Measurements from ENCODE around the gene GDPD5.
A peak's percentile ranks its signal among the peaks of the same experiment; 100 is the strongest.
"Not testable (repeated sequence)": the region's sequence is repeated elsewhere in the genome, so short reads cannot be mapped to it uniquely, and the experiment has no call there.

Gene GDPD5

GRCh38 chr11:75409971-75410370 is 115.8 kb downstream of the GDPD5 start:
- not testable (repeated sequence) for DNase-seq; H3K9me3 Mint-ChIP-seq; H3K27me3 Mint-ChIP-seq; H3K27ac Mint-ChIP-seq; ATAC-seq (replicated peaks); H3K4me3 Mint-ChIP-seq
- Mint-ChIP-seq H3K4me1 (ENCODE audit: low read depth in 2 of 2) (peaks cover 8 to 20% of the 10 kb centered on the region in 2 donors), H3K36me3 (ENCODE audit: insufficient read depth) (peaks cover 66% of the 10 kb centered on the region)

GRCh38 chr11:75408957-75409219 is 116.9 kb downstream of the GDPD5 start:
- Mint-ChIP-seq H3K36me3 (ENCODE audit: insufficient read depth) (peaks cover 72% of the 10 kb centered on the region), H3K4me1 (ENCODE audit: low read depth in 2 of 2) (peaks cover 17 to 27% of the 10 kb centered on the region in 2 donors), H3K27ac (peak overlapping the region in 1 of 2 donors; percentile 35), H3K4me3 (no peak overlapping the region), H3K27me3 (no peaks in the 10 kb centered on the region), H3K9me3 (no peaks in the 10 kb centered on the region)
- DNase-seq (no peak), ATAC-seq (replicated peaks) (no peak)

- Mint-ChIP-seq H3K4me1 (ENCODE audit: low read depth in 2 of 2) (peaks cover 39 to 47% of the 10 kb centered on the region in 2 donors), H3K4me3 (no peak overlapping the region), H3K27me3 (no peaks in the 10 kb centered on the region), H3K27ac (peak overlapping the region in 1 of 2 donors; percentile 58), H3K36me3 (ENCODE audit: insufficient read depth) (peaks cover 84% of the 10 kb centered on the region), H3K9me3 (no peaks in the 10 kb centered on the region)
- no peak for DNase-seq
- ATAC-seq (replicated peaks) = peak; percentile 19
Measured at GRCh38 chr11:75406338-75406777, 119.4 kb downstream of the GDPD5 start.

GRCh38 chr11:75403983-75404658 is 121.6 kb downstream of the GDPD5 start:
- Mint-ChIP-seq H3K27ac (peak overlapping the region in 1 of 2 donors; percentile 97), H3K4me1 (ENCODE audit: low read depth in 2 of 2) (peaks cover 53 to 67% of the 10 kb centered on the region in 2 donors), H3K27me3 (no peaks in the 10 kb centered on the region), H3K4me3 (no peak overlapping the region), H3K36me3 (ENCODE audit: insufficient read depth) (peaks cover 91% of the 10 kb centered on the region), H3K9me3 (no peaks in the 10 kb centered on the region)
- ATAC-seq (replicated peaks) (no peak), DNase-seq (no peak)

GRCh38 chr11:75403037-75403436 is 122.7 kb downstream of the GDPD5 start:
- Mint-ChIP-seq H3K4me1 (ENCODE audit: low read depth in 2 of 2) (peaks cover 52 to 67% of the 10 kb centered on the region in 2 donors), H3K27ac (peak overlapping the region; percentile 36 to 97), H3K4me3 (peak overlapping the region in 1 of 2 donors; percentile 7), H3K27me3 (no peaks in the 10 kb centered on the region), H3K9me3 (no peaks in the 10 kb centered on the region), H3K36me3 (ENCODE audit: insufficient read depth) (peaks cover 84% of the 10 kb centered on the region)
- DNase-seq (no peak), ATAC-seq (replicated peaks) (no peak)

- no peak for ATAC-seq (replicated peaks)
- Mint-ChIP-seq H3K9me3 (no peaks in the 10 kb centered on the region), H3K4me3 (peak overlapping the region; percentile 98 to 99), H3K36me3 (ENCODE audit: insufficient read depth) (peaks cover 76% of the 10 kb centered on the region), H3K27ac (peak overlapping the region; percentile 97 to 98), H3K27me3 (no peaks in the 10 kb centered on the region), H3K4me1 (ENCODE audit: low read depth in 2 of 2) (peaks cover 46 to 61% of the 10 kb centered on the region in 2 donors)
- DNase-seq = no peak
Measured at GRCh38 chr11:75402002-75402773, 123.6 kb downstream of the GDPD5 start.

GRCh38 chr11:75400146-75400865 is 125.4 kb downstream of the GDPD5 start:
- H3K9me3 Mint-ChIP-seq = no peaks in the 10 kb centered on the region
- peaks cover 57% of the 10 kb centered on the region for H3K36me3 Mint-ChIP-seq (ENCODE audit: insufficient read depth)
- no peak for DNase-seq
- no peaks in the 10 kb centered on the region for H3K27me3 Mint-ChIP-seq
- peak overlapping the region; percentile 97 to 98 for H3K27ac Mint-ChIP-seq
- peak overlapping the region; percentile 98 to 99 for H3K4me3 Mint-ChIP-seq
- H3K4me1 Mint-ChIP-seq (ENCODE audit: low read depth in 2 of 2) = peaks cover 46 to 55% of the 10 kb centered on the region in 2 donors
- ATAC-seq (replicated peaks) = peak; percentile 21

GRCh38 chr11:75399344-75400145 is 126.2 kb downstream of the GDPD5 start, which contains the start of gene RPS3:
RPS3 (plus strand) TSS chr11:75399518; CDS start chr11:75399548, 30 bp downstream.
- ATAC-seq (replicated peaks) (peak; percentile 90), DNase-seq (peak; percentile 81 to 88 (median 82))
- Mint-ChIP-seq H3K4me1 (ENCODE audit: low read depth in 2 of 2) (peaks cover 43 to 52% of the 10 kb centered on the region in 2 donors), H3K36me3 (ENCODE audit: insufficient read depth) (peaks cover 49% of the 10 kb centered on the region), H3K27ac (peak within 1 kb of the TSS; percentile 97 to 98), H3K27me3 (no peaks in the 10 kb centered on the region), H3K9me3 (no peaks in the 10 kb centered on the region), H3K4me3 (peak within 1 kb of the TSS; percentile 98 to 99)

- Mint-ChIP-seq H3K27me3 (no peaks in the 10 kb centered on the region), H3K27ac (peak overlapping the region; percentile 97 to 98), H3K36me3 (ENCODE audit: insufficient read depth) (peaks cover 43% of the 10 kb centered on the region), H3K4me3 (peak overlapping the region; percentile 98 to 99), H3K9me3 (no peaks in the 10 kb centered on the region), H3K4me1 (ENCODE audit: low read depth in 2 of 2) (peaks cover 36 to 45% of the 10 kb centered on the region in 2 donors)
- no peak for DNase-seq
- ATAC-seq (replicated peaks) = no peak
Measured at GRCh38 chr11:75398906-75399305, 126.8 kb downstream of the GDPD5 start.

GRCh38 chr11:75394085-75394840 is 131.5 kb downstream of the GDPD5 start:
- no peak overlapping the region for H3K27ac Mint-ChIP-seq
- DNase-seq = no peak
- no peak overlapping the region for H3K4me3 Mint-ChIP-seq
- H3K36me3 Mint-ChIP-seq (ENCODE audit: insufficient read depth) = peaks cover 1% of the 10 kb centered on the region
- no peak for ATAC-seq (replicated peaks)
- H3K27me3 Mint-ChIP-seq = peaks cover 0 to 10% of the 10 kb centered on the region in 2 donors
- H3K9me3 Mint-ChIP-seq = no peaks in the 10 kb centered on the region
- H3K4me1 Mint-ChIP-seq (ENCODE audit: low read depth in 2 of 2) = peaks cover 2% of the 10 kb centered on the region in 2 donors

- Mint-ChIP-seq H3K27me3 (peaks cover 0 to 10% of the 10 kb centered on the region in 2 donors), H3K36me3 (ENCODE audit: insufficient read depth) (no peaks in the 10 kb centered on the region), H3K27ac (no peak overlapping the region), H3K9me3 (no peaks in the 10 kb centered on the region), H3K4me1 (ENCODE audit: low read depth in 2 of 2) (no peaks in the 10 kb centered on the region), H3K4me3 (no peak overlapping the region)
- DNase-seq = no peak
- ATAC-seq (replicated peaks) = no peak
Measured at GRCh38 chr11:75389925-75390324, 135.8 kb downstream of the GDPD5 start.

GRCh38 chr11:75389276-75389605 is 136.5 kb downstream of the GDPD5 start:
- no peak for DNase-seq
- Mint-ChIP-seq H3K9me3 (no peaks in the 10 kb centered on the region), H3K4me1 (ENCODE audit: low read depth in 2 of 2) (peaks cover 4% of the 10 kb centered on the region in 2 donors), H3K27me3 (peaks cover 0 to 10% of the 10 kb centered on the region in 2 donors), H3K27ac (no peak overlapping the region), H3K4me3 (no peak overlapping the region), H3K36me3 (ENCODE audit: insufficient read depth) (no peaks in the 10 kb centered on the region)
- ATAC-seq (replicated peaks) = no peak
